WERI-Rb-1 (cell line): Measurements from ENCODE around the gene TBX2.
"Not testable (repeated sequence)": the region's sequence is repeated elsewhere in the genome, so short reads cannot be mapped to it uniquely, and the experiment has no call there.

ENCODE experiments used
- DNase-seq: peaks from one replicate; pipeline ENCODE4 v3.0.0-alpha.2; 2020
- H3K27ac ChIP-seq: fragments of 250-450 bp; sonication (Bioruptor Pico); 2 replicates; pipeline ENCODE4 v1.5.1; 2020; ENCODE audit warnings: mild to moderate bottlenecking, moderate library complexity
- H3K27me3 ChIP-seq: fragments of 250-450 bp; sonication (Bioruptor Pico); 2 replicates; pipeline ENCODE4 v1.5.1; 2021; ENCODE audit warnings: mild to moderate bottlenecking, low read depth, moderate library complexity; ENCODE audit not compliant: insufficient read depth, severe bottlenecking
- H3K36me3 ChIP-seq: fragments of 250-450 bp; sonication (Bioruptor Pico); 2 replicates; pipeline ENCODE4 v1.5.1; 2020; ENCODE audit warnings: mild to moderate bottlenecking, moderate library complexity
- H3K4me3 ChIP-seq: 2 replicates; pipeline ENCODE4 v1.5.1; 2011; ENCODE audit warnings: low read depth, mild to moderate bottlenecking, control low read depth, low read length
- H3K9me3 ChIP-seq: fragments of 250-450 bp; sonication (Bioruptor Pico); 2 replicates; pipeline ENCODE4 v1.5.1; 2021; ENCODE audit warnings: mild to moderate bottlenecking, moderate library complexity; ENCODE audit not compliant: severe bottlenecking
- CTCF ChIP-seq: IDR thresholded peaks from 2 replicates; pipeline ENCODE4 v1.5.1; 2011; ENCODE audit warnings: low read depth, mild to moderate bottlenecking, control low read depth, inconsistent platforms, low read length

Gene TBX2

GRCh38 chr17:61423967-61424649 lies 24.5 kb downstream of the TBX2 start:
- no peak for DNase-seq
- Histone ChIP-seq H3K9me3 (no peaks in the 10 kb centered on the region), H3K27me3 (no peaks in the 10 kb centered on the region), H3K36me3 (no peaks in the 10 kb centered on the region), H3K27ac (no peak overlapping the region), H3K4me3 (no peak overlapping the region)
- no peak for TF ChIP-seq CTCF

- no peaks in the 10 kb centered on the region for H3K27me3 ChIP-seq
- TF ChIP-seq CTCF = peak; percentile 71
- H3K4me3 ChIP-seq = no peak overlapping the region
- H3K36me3 ChIP-seq = no peaks in the 10 kb centered on the region
- DNase-seq = peak; percentile 43
- no peak overlapping the region for H3K27ac ChIP-seq
- H3K9me3 ChIP-seq = no peaks in the 10 kb centered on the region
Observed at GRCh38 chr17:61425682-61426481, 26.2 kb downstream of the TBX2 start.

GRCh38 chr17:61426482-61427304 lies 27.1 kb downstream of the TBX2 start:
- no peak for TF ChIP-seq CTCF
- no peaks in the 10 kb centered on the region for H3K27me3 ChIP-seq

GRCh38 chr17:61427567-61427966 lies 27.9 kb downstream of the TBX2 start:
- no peak overlapping the region for H3K4me3 ChIP-seq
- H3K36me3 ChIP-seq = no peaks in the 10 kb centered on the region
- TF ChIP-seq CTCF = no peak
- no peak overlapping the region for H3K27ac ChIP-seq
- DNase-seq = no peak
- no peaks in the 10 kb centered on the region for H3K9me3 ChIP-seq
- no peaks in the 10 kb centered on the region for H3K27me3 ChIP-seq

More at GRCh38 chr17:61426482-61427304, 27.1 kb downstream of the TBX2 start:
- H3K27ac ChIP-seq = no peak overlapping the region
- no peaks in the 10 kb centered on the region for H3K9me3 ChIP-seq
- H3K36me3 ChIP-seq = no peaks in the 10 kb centered on the region
- H3K4me3 ChIP-seq = no peak overlapping the region
- DNase-seq = no peak

- DNase-seq = no peak
- no peak for TF ChIP-seq CTCF
- H3K4me3 ChIP-seq = no peak overlapping the region
- H3K27ac ChIP-seq = no peak overlapping the region
- no peaks in the 10 kb centered on the region for H3K36me3 ChIP-seq
- no peaks in the 10 kb centered on the region for H3K9me3 ChIP-seq
- H3K27me3 ChIP-seq = no peaks in the 10 kb centered on the region
Observed at GRCh38 chr17:61429274-61429673, 29.6 kb downstream of the TBX2 start.

- DNase-seq, H3K27ac ChIP-seq, H3K27me3 ChIP-seq, H3K36me3 ChIP-seq, H3K9me3 ChIP-seq, H3K4me3 ChIP-seq: not testable (repeated sequence)
Observed at GRCh38 chr17:61429831-61430230, 30.2 kb downstream of the TBX2 start.
